HG03565 (cell line): ENCODE data around the gene DNMBP.
"Not testable (repeated sequence)": the region's sequence is repeated elsewhere in the genome, so short reads cannot be mapped to it uniquely, and the experiment has no call there.

Source experiments
- ATAC-seq: cut with Tn5 transposase; IDR thresholded peaks from one replicate; pipeline ENCODE4 v1.9.1; 2021; ENCODE audit warnings: mild to moderate bottlenecking, moderate library complexity; ENCODE audit not compliant: unreplicated experiment

DNMBP gene

DNA sequence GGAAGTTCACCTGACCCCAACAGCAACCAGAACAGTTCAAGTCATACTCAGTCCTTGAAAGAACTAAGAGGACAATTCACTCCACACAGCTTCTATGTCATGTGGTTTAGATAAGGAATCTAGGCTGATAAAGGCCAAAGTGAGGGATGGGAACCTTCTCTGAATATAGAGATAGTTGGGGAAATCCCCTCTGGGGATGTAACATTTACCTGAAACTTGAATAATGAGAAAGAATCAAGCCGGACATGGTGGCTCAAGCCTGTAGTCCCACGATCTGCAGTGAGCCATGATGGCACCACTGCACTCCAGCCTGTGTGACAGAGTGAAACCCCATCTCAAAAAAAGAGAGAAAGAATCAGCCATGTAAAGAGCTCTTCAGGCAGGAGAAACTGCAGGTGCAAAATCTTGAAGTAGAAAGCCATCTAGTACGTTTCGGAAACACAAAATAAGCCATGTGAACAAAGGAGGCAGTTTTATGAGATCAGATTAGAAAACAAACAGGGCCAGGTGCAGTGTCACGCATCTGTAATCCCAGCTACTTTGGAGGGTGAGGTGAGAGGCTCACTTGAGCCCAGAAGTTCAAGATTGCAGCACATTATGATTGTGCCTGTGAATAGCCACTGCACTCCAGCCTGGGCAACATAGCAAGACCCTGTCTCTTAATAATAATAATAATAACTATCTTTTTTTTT is 4.5 kb upstream of the DNMBP start:
- peak; percentile 57 for ATAC-seq

DNA sequence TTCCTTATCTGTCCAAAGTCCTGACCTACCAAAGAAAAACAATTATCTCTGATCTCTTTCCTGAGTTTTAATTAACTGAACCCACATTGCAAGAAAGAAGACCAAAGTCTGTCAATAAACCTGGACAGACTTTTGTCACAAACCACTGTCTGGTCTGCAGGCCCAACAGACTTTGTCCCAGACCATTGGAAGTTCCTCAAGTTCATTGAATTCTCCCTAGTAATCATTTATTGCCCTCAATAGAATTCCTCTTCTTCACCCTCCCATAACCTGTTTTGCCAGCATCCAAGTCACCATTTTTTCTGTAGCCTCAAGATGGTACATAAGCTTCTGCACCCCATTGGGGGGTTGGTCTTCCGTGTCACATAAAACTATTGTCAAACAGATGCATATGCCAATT is 3.9 kb upstream of the DNMBP start:
- ATAC-seq, result no peak

DNA sequence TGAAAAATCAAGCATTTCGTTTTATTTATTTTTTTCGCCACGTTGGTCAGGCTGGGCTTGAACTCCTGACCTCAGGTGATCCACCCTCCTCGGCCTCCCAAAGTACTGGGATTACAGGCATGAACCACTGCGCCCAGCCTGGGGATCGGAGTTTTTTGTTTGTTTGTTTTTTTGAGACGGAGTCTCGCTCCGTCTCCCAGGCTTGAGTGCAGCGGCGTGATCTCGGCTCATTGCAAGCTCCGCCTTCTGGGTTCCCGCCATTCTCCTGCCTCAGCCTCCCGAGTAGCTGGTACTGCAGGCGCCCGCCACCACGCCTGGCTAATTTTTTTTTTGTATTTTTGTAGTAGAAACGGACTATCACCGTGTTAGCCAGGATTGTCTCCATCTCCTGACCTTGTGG is 2.2 kb upstream of the DNMBP start:
- not testable (repeated sequence) for ATAC-seq

DNA sequence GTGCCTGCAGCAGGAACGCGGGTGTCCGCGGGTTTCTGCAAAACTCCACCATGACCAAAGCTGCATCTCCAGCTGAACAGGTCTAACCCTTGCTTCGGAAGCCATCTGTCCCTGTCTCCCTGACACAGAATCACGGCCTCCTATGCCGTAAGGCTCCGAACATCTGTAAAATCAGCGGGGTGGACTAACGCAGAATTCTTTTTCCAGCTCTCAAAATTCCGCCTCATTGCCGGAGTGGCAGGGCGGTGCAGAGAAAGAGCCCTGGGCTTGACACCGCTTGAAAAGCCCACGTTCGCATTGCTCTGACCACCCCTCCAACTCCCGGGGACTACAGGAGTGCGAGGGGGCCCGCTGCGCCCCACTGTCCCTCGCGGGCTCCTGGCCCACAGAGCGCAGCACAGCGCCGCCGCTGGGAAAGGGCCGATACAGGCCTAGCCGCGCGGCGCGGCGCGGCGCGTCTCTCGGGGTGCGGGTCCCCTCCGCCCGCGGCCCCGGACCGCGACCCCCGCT is 409 bp downstream of the DNMBP start:
- ATAC-seq, result peak; percentile 31

DNA sequence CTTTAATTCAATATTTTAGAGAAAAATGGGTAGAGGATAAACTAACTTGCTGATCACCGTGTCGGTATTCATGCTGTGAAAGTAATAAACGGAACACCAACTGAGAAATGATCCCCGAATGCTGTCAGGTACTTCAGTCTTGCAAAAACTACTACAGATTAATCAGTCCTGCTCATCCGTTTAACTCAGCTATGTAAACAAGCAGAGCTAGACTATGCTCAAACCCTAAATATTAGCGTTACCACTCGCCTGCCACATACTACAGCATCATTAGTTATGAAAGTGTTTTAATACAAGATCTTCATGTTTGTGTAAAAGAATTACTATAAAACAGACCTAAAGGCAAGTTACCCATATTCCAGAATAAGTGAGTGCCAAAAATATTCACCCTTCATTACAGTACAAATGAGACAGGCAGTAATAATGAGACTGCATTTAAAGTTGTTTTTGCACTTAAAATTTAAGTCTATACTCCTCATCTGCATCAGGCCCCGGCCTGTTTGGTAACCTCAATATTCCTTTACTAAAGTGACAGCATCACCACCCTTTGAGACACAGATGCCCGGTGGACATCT is 952 bp downstream of the DNMBP start:
- ATAC-seq, result no peak

DNA sequence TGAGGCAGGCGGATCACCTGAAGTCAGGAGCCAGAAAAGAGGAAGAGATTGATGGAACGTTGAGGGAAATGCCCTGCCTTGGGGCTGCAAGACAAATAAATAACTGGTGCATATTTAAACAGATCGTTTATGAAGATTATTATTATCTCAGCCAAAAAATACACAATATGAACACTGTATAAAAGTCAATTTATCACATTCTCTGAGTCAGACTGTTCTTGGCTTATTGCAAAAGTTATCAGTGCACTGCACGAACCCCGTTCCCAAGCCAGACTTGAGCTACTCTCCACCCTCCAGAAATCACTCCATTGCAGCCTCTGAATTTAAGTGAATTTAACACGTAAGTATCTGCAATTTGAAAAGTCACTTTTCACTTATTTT is 1.6 kb downstream of the DNMBP start:
- no peak for ATAC-seq

DNA sequence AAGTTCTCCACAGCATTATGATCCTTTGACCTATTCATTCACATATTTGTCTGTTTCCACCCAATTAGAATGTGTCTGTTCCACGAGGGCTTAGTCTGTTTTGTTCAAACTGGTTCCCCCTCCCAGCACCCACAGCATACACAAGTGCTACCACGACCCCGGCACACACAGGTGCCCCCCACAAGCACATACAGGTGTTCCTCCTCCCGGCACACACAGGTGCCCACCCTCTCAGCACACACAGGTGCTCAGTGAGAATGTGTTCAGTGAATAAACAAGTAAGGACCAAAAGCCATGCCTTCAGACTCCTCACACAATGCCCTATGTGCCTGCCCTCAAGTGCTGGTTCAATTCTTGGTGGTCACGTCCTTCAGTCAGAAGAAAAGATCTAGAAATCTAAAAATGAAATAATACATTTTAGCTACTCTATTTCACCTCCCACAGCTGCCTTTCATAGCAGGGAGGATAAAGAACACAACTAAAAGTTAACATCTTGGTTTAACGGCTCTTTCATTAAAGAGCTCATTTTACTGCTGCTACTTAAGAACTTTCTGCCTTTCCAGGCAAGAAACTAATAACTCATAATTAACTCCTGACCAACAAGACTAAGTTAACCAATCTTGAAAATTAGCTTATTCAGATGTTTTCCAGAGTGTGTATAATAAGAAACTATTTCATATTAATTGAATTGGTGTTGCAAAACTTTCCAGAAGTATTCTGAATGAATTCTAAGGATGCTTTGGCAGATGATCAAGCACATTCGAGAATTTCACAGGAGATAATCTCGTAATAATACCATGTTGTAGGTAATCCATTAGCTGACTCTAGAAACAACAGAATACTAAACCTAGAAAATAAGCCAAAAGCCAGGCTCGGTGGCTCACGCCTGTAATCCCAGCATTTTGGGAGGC is 2.3 kb downstream of the DNMBP start:
- no peak for ATAC-seq

DNA sequence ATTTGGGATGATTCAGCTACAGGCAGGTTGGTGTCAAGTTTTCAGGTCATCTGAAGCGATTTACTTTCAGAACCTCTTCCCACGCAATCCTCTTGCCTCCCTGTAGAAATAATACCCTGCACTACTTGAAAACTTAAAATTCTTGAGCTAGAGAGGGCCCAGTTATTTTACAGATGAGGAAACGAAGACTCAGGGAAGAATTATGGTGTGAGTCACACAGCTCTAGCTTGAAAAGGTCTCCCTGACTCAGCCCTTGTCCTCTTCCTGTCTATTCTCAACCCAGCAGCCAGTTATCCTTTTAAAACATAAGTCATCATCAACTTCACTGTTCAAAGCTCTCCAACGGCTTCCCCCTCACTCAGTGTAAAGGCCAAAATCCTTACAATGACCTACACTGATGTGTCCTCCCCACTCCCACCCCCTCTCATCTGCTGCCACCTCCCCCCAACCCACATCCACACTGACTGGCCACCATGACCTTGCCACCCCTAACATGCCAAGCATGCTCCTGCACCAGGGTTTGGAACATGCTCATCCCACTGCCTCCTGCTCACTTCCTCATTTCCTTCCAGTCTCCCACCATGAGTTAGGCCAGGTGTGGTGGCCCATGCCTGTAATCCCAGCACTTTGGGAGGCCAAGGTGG is 3.4 kb downstream of the DNMBP start:
- ATAC-seq, result no peak

DNA sequence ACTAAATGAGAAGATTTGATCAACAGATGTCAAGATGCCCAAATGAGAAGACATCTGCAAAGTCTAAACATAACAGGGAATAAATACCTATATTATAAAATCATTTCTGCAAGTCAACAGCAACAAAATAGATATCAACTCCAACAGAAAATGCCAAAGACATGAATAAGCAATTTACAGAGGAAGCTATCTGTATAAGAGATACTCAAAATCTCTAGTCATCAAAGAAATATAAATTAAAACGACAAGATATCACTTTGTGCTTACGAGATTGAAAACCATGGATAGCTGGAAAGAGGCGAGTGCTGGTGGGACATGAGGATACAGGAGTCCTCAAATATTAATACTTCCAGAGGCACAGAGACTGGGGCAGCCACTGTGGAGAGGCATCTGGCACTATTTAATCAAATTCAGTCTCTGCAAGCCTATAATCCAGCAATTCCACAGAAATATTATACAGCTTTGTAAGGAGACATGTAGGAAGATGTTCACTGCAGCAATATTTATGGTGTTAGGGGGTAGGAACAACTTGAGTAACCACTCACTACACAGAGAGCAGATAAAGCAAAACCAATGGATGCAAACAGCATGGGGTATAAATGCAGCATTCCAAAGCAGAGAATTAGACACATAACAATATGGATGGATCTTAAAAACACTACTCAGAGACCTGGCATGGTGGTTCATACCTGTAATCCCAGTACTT is 4.8 kb downstream of the DNMBP start:
- ATAC-seq, result no peak

DNA sequence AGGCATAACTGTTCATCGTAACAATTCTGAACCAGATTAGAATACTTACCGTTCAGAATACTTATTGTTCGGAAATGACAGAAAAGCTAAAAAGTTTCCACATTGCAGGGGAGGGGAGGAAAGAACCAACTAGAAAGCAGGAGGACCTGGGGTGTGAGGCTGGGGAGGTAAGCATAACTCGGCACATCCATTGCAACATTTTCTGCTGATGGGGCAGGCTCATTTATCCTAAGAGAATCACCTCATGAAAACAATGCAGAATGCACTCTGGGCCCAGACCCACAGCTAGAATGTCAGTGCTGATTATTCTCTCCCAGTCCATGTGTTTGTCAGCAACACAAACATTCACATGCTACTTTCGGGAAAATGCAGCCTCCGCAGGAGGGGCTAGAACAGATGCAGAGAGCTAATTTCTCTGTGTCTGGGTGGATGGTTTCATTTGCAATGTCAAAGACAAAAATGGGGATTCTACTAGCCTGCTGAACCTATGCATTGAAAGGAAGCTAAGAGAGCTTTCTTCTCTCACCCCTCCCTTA is 9.6 kb downstream of the DNMBP start:
- ATAC-seq, result no peak

DNA sequence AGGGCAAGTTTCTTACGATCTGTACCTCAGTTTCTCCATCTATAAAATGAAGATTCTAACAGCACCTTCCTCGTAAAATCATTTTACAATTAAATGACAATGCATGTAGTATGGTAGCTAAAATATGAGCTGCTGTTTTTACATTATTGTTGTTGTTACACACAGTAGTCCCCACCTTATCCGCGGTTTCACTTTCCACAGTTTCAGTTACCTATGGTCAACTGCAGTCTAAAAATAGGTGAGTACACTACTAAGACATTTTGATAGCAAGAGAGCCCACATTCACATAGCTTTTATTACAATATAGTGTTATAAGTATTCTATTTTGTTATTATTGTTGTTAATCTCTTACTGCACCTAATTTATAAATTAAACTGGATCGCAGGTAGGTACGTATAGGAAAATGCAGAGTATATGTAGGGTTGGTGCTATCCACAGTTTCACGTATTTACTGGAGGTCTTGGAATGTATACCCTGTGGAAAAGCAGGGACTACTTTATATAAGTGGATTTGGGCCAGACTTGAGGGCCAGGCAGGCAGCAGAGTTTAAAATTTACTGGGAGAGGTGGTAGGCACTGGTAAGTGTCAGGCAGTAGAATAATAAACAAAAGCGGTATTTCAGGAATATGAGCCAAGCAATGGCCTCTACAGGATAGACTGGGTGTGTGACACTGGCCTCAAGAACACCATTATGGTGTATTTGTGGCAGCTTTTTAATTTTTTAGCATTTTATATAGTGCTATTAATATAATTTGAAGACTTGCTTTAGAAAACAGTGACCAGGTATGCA is 10.2 kb downstream of the DNMBP start:
- ATAC-seq, result no peak

DNA sequence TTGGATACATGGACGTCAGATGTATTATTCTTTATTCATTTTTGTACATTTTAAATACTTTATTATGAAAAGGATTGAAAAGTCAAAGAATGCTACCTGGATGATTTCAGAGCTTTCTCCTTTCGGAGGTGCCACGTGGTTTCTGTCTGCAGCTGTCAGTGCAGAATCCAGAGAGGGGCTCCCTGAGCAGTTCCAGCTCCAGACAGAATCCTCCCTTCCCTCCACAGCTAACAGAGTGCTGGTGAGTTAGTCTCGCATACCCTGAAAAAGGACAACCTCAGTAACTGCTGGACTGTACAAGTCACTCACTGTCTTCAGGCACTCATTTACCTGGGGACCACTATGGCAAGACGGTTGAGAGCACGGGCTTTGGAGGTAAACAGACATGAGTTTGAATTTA is 10.9 kb downstream of the DNMBP start:
- ATAC-seq, result no peak

DNA sequence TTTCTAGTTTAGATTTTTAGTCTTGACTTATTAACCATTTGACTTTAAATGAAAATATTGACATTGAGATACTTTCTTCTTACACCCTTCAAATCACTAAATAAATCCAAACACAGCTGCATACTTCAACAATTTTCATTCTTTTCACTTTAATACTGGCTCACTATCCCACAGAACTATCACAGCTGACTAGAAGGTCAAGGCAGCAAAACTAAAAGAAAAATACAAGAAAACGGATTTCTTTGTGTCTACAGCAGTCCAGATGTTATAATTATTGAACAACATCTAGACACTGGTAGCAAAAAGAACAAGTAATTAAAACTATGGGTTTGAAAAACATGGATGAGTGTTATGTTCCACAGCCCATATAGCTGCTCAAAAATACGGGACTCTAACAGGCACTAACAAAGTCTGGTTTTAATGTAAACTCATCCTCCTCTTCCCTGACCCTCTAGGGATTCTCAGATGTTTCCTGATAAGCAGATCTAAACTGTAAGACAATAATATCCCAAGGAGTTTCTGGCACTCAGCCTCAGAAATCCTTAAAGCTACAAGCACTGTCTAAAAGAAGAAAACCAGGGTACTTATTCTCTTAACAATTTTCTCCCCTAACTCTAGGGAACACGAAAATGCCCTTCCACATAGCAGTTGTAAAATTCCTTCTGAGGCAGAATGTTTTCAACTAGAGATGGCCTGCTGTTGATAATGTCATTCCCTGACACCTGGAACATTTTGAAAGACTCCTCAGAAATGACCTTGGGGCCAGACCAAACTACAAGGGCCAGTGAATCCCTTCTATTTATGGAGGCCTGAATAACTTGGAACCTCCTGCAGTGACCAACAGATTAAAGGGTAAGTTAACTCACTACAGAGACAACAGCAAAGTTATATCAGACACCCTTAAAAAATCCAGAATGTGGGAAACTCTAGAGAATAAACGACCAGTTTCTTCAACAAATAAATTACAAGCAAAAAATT is 12.8 kb downstream of the DNMBP start:
- ATAC-seq, result no peak

DNA sequence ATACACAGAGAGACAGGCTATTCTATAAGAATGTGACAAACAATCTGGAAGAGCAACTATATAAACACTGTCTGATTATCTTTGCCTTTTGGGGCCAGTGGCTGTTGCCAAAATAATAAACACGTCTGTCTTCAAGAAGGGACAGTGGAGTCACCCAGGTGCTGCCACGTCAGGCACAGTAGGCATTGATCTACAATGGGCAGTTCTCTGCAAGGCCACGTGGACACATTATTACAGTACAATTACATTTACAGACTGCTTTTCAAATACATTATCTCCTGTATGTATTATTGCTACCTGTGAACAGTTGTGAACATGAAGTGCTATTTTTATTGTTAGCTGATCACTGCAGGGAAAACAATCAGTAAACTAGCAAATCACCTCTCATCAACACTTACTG is 14.0 kb downstream of the DNMBP start:
- no peak for ATAC-seq

DNA sequence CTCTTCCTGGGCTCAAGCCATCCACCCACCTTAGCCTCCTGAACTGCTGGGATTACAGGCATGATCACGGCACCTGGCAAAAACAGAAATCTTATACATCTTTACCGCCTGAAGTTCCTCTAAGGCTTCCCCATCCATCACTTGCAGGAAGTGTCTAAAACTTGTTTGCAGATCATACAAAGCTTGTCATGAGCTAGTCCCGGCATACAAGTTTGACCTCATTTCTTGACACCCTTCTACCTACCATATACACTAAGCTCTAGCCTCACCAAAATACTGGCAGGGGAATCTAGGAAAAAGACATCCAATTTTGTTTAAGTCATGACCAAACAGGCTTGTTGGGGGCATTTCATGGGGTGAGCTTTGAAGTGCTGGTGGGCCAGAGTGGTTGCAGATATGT is 14.5 kb downstream of the DNMBP start:
- no peak for ATAC-seq

DNA sequence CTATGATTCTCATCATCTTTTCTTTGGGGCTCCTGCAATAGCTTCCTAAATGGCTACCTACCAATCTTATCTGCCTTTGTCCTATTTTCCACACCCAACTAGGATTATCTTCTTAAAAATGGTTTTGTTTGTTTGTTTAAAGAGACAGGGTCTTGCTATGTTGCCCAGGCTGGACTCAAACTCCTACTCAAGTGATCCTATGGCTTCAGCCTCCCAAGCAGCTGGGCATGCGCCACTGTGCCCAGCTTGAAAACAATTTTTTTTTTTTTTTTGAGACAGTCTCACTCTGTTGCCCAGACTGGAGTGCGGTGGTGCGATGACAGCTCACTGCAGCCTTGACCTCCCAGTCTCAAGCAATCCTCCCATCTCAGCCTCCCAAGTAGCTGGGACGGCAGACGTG is 14.9 kb downstream of the DNMBP start:
- ATAC-seq, result no peak

DNA sequence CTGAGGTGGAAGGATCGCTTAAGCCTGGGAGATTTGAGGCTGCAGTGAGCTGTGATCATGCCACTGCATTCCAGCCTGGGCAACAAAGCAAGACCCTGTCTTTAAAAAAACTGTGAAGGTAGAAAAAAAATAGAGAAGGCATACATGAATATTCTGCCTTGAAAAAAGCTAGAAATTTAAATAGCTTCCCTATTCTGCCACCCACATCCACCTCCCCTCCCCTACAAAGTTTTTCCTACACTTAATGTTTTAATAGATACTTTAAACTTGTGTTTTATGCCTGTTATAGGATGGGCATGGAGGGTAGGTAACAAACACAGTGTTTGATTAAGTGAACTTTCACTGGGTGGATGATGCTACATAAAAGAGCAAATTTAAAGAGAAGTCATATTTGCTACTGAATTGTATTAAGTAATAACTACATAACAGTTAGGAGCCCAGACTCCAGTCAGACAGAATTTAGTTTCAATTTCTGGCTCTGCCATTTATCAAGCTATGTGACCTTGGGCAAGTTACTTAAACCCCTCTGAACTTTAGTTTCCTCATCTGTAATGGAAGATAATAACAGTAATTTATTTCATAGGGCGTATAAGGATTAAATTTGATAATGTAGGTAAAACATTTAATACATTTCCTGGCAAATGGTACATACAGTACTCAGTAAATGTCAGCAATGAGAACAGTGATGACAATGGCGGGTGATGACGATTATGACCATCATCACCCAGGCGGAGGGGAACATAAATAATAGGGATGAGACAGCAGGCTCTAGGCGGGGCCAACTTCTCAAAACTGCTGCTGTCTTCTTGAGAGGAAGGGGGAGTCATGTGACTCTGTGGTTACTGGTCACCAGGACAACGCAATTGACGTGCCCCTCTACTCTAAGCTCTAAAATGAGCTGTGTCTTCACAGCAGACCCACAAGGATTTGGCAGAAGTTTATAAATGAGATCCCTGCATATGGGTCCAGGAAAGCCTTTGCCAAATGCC is 15.8 kb downstream of the DNMBP start:
- ATAC-seq, result peak; percentile 63
